OCI-M2 (cell line): ENCODE data around the gene EFHB.
"Not testable (repeated sequence)": the region's sequence is repeated elsewhere in the genome, so short reads cannot be mapped to it uniquely, and the experiment has no call there.

Experiments
- DNase-seq: peaks from one replicate; lab custom pipeline; 2025; ENCODE audit not compliant: unreplicated experiment; lab: John Stamatoyannopoulos, UW

The EFHB gene, protein sequence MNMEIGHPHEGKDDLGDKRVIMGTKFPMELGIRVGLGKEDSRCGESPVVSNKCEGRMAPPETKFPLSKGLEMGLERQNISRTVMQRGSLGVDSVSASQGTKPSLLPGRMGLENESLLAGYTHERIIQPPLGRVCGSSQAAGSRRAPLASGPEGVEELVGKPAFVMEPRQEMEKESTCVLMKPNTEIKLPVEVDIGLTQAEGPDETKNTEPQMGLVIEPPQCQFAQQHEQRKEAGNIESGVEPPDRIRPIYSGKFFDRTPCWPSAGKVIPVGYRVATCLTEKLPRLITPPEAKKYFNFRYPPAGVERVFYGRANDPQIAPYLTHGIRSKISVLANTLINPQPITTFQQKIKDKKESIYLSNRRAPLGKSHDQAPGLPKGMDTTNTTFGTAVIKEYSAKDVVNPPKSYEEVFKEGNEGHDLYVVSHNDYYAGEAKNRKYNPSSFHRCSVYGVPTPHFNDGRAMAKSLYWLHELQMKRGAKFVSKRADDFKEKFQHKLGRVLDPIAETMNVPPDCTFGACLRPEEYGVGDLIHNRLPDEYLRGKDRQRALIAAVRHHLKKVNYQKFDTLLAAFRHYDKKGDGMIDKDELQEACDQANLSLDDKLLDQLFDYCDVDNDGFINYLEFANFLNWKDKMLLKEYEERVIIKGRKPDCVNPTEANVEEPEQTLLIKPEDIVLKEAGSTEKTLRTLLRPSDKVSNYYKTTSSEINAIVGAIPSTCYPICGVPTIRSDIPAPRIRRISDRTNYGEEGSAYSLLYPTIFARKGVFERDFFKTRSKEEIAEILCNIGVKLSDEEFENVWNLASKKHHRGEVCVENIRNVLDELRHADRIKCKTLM

DNA sequence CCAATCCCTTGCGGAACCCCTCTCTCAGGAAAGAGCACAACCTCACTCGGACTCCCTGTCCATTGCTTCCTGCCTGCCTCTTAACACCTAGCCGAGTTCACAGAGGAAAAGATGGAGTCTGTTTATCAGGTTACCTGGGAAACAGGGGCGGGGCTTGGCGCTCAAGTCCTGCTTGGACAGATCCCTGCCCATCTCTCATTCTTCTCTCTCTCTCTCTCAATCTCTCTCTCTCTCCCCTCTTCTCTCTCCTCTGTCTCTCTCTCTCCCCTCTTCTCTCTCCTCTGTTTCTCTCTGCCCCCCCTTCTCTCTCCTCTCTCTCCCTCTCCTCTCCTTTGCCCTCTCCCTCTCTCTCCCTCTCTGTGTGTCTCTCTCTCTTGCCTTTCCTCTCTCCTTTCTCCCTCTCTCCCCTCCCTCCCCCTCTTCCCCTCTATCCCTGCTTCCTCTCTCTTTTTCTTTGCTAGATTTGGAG, at the start of gene EFHB:
EFHB (minus strand) TSS at position 120 of the 469 bp plus-strand sequence. CDS start 199 bp downstream, outside the sequence.
- no peak for DNase-seq

DNA sequence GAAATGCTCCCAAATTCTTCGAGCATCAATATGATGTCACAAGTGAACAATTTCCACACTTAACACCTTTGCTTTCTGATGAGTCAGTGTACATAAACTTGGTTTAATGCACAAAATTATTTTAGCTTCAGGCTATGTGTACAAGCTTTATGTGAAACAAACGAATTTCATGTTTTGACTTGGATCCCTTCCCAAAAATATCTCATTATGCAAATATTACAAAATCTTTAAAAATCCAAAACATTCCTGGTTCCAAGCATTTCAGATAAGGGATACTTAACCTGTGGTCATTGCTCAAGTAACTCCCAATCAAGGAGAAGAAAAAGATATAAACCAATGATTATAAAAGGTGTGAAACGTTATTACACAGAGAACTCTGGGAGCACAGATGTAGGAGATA, 38.0 kb upstream of the EFHB start:
- no peak for DNase-seq

DNA sequence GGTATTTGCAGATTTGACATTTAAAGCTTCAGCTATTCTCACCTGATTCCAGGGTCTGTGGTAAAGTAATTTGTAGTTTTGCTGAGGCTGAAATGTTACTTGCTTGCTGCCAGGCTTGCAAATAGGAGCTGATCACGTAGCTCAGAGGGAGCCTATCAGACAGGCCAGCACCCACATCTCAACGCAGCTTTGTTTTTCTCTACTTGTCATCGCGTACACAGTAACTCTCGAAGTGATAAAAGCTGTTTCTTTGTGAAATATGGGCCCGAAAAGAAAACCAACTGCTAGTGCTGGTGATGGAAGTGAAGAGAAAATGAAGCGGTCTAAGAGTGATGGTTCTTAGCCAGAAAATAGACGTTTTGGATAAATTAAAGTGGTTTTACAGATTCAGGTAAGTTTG, 36.3 kb upstream of the EFHB start:
- DNase-seq: no peak

- DNase-seq: no peak
Observed at GRCh38 chr3:19967812-19968211, 33.8 kb upstream of the EFHB start.

- no peak for DNase-seq
Observed at GRCh38 chr3:19967208-19967607, 33.2 kb upstream of the EFHB start.

GRCh38 chr3:19961960-19962359, 27.9 kb upstream of the EFHB start:
- no peak for DNase-seq

DNA sequence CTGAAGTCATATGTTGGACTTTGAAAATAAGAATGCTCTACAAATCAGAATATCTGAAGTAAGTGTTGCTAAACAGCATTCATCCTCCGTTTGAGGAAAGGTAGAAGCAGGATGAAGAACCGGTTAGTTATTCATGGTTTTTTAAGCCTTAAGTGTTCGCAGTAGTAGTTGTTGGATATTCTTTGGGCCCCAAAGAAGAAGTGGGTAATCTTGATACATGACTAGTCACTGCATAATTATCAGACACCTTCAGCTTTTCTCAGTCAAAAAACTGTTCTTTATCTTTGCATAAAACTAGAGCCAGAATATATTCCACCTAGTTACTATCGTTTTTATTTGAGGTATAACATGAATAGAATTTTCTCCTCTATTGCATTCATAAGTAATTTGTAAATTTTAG, 26.7 kb upstream of the EFHB start:
- DNase-seq: no peak

DNA sequence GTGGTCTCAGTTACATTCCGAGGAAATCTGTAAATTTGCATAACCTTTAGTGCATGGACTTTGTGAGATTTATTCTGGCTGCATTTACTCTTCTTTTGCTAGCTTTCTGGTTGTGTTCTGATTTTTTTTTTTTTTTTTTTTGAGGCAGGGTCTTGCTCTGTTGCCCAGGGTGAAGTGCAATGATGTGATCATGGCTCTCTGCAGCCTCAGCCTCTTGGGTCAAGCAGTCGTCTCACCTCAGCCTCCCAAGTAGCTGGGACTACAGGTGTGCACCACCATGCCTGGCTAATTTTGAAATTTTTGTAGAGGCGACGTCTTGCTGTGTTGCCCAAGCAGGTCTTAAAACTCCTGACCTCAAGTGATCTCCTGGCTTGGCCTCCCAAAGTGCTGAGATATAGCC, 25.5 kb upstream of the EFHB start:
- DNase-seq: no peak

GRCh38 chr3:19957354-19957753, 23.3 kb upstream of the EFHB start:
- DNase-seq: not testable (repeated sequence)

GRCh38 chr3:19954676-19955075, 20.7 kb upstream of the EFHB start:
- DNase-seq: no peak

DNA sequence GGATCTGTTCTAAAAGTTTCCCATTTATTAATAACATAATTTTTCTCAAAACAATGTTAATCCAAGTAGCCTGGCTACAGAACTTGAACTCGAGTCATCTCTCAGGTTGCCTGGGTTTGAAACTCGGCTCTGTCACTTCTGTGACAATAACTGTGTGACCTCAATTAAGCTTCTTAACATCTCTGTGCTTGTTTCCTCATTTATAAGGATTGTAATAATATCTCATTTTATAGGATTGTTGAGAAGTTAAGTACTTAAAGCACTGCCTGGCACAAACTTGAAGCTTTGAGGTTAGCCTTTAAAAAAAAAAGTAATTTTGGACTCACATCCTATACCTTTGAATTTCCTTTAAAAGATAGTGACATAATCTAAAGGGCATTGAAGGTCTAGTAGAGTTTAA, 16.3 kb upstream of the EFHB start:
- no peak for DNase-seq

DNA sequence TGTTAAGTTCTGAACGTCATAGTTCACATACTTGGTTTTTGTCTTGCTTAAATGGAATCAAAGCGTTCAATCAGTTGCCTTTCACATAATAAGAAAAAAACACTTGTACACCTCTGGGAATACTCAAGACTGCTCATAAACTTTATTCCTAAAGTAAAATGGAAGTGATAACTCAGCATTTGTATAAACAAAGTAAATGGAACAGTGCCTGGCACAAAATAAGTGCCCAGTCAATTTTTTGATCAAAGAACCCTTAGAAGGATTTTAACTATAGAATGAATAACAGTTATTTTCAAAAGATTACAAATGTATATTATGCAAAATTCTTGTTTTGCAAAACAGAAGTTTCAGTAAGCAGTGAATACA, 14.2 kb upstream of the EFHB start:
- DNase-seq: no peak

DNA sequence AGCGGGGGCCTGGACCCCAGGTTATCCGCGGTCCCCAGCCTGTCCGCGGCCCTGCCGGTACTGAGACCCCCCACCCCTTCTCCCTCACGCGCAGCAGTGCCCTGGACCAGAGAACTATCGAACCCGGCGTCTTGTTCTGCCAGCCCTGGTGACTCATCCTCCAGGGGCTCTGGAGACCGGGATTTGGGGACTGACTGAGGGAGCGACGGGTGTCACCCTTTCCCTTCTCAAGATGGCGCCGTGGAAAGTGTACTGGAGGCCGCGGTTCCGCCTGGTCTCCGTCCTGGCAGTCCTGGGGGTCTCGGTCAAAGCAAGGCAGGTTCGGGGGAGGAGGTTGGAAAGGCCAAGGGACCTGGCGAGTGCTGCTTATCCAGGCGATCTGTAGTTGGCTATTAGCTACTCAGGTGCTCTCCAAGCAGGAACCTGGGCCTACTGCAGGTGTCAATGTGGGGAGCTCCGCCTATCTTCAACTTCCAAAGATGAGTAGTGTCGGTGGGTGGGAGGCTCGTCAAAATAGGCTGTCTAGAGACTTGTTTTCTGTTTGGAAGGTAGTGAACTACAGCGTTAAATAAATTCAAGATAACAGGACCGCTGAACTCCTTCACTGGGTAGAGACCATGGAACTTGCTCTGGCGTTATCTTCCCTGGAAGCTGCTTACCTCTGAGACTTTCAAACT, 13.7 kb upstream of the EFHB start:
- no peak for DNase-seq

- peak; percentile 36 for DNase-seq
Observed at GRCh38 chr3:19946832-19947548, 13.0 kb upstream of the EFHB start, which contains the start of gene RAB5A. Gene RAB5A, plus strand, starts transcription at chr3:19947097. Its CDS starts 3,802 bp downstream, at chr3:19950899.

- no peak for DNase-seq
Observed at GRCh38 chr3:19945969-19946831, 12.2 kb upstream of the EFHB start.

DNA sequence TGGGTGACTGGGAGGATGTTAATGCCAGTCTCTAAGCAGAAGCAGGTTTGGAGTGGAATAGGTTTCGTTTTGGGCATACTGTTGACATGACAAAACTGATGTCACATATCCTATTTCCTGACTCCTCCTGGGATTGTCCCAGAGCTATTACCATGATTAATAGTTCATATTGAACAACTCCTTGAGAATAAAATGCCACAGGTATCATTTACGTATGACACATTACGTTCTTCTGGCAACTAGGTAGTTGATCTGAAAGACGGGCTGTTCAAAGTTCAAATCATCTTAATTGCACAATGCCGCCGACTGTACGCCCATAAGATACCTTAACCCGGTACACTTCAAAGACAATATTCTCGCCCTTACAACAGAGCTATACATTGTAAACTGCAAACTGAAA, 11.5 kb upstream of the EFHB start:
- no peak for DNase-seq

- DNase-seq: no peak
Observed at GRCh38 chr3:19940643-19941042, 6.6 kb upstream of the EFHB start.

DNA sequence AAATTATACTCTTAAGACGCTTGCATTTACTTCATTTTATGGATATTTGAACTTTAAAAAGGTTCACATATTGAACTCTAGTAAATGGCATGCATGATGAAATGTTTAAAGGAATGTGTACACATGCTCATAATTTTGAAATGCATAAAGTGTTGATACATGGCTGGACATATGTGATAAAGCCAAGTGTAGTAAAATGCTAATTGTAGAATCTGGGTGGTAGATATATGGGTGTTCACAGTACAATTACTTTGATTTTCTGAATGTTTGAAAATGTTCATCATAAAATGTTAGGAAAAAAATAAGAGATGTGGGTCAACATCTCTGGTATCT, 4.2 kb upstream of the EFHB start:
- DNase-seq: no peak

DNA sequence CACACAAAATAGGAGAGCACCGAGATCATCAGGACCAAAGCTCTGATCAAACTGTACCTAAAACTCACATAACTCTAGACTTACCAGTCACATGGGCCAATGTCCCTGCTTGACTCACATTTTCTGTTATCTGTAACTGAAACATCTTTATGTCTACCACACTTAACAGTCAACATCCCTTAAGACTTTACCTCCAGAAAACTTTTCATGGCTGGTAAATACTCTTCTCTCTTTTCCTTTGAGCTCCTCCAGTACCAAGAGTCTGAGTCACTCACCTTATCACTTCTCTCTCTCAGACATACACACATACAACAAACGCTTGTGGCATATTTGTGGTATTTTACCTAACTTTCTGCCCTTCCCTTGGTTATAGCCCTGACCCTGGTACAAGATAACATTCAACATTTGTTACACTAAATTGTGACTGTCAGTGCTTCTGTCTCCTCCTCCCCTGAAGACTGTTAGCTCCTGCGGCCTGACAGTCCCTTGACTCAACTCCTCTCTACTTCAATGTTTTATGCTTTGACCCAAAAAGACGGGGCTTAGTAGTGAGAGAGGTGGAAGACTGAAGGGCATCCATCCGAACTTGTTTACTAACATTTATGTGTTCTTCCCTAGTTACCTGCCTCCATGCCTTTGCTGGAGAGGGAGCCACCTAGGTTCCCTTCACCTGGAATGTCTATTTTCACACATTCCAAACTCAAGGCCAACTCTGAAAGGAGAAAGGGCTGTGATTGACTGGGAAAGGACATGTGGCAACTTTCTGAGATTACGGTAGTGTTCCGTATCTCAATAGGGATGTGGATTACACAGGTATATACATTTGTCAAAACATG, 3.7 kb upstream of the EFHB start:
- DNase-seq: no peak
